GM21619 (cell line): ENCODE results near the gene IFNAR2.
"Not testable (repeated sequence)": the region's sequence is repeated elsewhere in the genome, so short reads cannot be mapped to it uniquely, and the experiment has no call there.

Experiments
- ATAC-seq: cut with Tn5 transposase; IDR thresholded peaks from one replicate; pipeline ENCODE4 v1.9.1; 2021; ENCODE audit not compliant: unreplicated experiment

IFNAR2 gene

DNA sequence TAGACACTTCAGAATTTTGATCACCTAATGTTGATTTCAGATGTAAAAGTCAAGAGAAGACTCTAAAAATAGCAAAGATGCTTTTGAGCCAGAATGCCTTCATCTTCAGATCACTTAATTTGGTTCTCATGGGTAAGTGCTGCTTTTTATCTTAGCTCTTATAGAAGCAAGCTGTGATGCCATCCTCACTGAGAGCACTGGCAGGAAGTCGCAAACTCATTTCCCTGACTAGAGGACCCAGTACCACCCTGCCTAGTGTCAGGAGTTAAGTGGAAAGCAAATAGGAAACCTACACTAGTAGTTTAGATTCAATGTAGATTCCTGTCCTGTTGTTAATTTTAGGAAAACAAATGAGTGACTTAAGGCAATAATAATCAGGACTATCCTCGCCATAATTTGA is 12.1 kb downstream of the IFNAR2 start:
- no peak for ATAC-seq

DNA sequence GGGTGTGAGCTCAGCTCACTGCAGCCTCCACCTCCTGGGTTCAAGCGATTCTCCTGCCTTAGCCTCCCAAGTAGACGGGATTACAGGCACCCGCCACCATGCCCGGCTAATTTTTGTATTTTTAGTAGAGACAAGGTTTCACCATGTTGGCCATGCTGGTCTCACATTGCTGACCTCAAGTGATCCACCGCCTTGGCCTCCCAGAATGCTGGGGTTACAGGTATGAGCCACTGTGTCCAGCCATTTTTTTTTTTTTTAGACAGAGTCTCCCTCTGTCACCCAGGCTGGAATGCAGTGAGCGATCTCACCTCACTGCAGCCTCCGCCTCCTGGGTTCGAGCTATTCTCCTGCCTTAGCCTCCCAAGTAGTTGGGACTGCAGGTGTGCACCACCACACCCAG is 13.1 kb downstream of the IFNAR2 start:
- not testable (repeated sequence) for ATAC-seq

DNA sequence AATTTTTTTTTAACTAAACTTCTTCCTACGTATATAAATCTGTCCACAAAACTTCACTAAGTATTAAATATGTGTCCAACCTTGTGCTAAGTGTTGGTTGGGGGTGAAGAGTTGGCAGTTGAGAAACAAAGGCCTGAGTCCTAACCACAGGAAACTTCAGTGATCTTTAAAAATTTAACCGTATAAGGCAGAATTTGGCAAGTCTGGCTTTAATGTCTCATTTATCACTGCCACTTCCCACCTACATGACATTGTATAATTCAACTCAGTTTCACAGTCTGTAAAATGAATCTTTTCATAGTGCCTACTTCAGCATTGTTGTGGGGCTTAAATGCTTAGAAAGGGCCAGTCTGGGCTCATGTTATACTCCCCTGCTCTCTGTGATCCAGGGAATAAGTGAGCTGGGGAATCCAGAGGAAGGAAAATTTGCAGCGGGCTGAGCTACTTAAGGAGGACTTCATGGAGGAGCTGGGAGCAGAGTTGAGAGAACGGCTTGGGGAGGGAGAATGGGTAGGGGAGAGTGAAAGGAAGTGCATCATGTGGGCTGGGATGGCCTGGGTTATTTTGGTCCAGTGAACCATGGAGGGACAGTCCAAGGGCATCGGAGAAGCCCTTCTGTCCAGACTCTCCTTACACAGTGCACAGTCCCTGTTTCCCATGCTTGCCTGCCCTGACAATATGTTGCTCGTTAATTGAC is 14.5 kb downstream of the IFNAR2 start:
- ATAC-seq: no peak

DNA sequence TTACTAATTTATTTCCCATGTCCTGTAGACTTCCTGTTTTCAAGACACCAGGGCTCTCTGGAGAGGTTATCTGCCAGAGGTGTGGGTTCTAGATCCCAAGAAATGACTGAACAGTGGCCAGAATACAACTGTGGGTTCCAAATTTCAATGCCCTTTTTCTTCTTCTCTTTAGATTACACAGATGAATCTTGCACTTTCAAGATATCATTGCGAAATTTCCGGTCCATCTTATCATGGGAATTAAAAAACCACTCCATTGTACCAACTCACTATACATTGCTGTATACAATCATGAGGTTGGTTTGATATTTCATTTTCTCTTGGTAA is 15.0 kb downstream of the IFNAR2 start:
- ATAC-seq: no peak

DNA sequence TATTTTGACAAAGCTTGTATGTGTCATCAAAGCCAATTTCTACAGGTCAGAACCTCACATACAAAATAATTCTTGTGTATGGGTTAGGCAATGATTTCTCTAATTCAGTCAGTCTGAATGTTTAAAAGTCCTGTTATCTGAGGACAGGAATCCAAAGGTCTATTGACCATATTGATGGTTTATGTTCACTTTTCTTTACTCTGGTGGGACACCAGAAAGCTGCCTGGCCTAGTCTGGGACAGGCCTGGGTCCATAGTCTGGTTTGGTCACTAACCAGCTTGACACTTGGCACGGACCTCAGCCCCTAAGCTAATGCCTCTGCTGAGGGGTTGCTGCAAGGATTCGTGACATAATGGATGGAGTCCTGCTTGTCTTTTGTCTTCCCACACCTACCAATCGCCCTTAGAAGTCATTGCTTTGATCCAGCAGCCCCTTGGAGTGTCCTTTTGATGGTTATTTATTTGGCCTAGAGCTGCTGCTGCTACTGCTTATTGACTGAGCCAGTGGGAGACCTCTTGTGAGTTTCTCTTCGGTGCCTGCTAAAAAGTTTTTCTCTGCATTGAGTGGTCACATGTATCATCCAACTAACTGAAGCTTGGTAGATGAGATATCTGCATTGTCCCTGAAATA is 15.7 kb downstream of the IFNAR2 start:
- ATAC-seq: no peak

- no peak for ATAC-seq
Observed at GRCh38 chr21:33246506-33246905, 16.8 kb downstream of the IFNAR2 start.

GRCh38 chr21:33246963-33247362 is 17.2 kb downstream of the IFNAR2 start:
- ATAC-seq: no peak

- no peak for ATAC-seq
Observed at GRCh38 chr21:33247599-33247998, 17.9 kb downstream of the IFNAR2 start.

- ATAC-seq: no peak
Observed at GRCh38 chr21:33249331-33250002, 19.7 kb downstream of the IFNAR2 start.

DNA sequence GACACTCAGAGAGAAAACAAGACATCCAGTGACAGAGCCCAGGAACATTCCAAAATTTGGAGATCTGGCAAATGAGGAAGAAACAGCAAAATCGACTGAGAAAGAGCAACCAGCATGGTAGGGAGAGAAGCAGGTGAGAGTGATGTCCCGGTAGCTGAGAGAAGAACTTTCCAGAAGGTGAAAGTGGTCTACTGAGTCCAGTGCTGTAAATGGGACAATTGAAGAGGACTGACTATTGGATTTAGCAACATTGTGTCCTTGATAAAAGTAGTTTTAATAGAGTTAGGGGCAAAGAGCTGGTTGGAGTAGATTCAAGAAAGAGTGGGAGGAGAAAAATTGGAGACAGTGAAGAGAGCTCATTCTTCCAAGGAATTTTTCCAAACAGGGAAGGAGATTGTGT is 21.4 kb downstream of the IFNAR2 start:
- no peak for ATAC-seq

- ATAC-seq: not testable (repeated sequence)
Observed at GRCh38 chr21:33253382-33253781, 23.6 kb downstream of the IFNAR2 start.

DNA sequence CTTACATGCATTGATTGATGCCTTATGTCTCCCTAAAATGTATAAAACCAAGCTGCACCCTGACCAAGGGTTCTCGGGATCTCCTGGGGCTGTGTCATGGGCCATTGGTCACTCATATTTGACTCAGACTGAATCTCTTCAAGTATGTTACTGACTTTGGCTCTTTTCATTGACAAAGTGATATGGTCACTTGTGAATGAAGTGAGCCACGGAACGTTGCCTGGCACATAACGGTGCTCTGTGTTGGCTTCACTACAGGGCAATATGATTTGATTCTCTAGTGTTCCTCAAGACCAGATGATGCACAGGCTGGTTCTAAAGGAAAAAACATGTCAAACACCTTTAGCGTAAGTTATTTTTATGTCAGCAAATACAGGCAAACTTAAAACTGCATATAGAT is 25.0 kb downstream of the IFNAR2 start:
- no peak for ATAC-seq

- ATAC-seq: no peak
Observed at GRCh38 chr21:33255404-33255803, 25.7 kb downstream of the IFNAR2 start.

- no peak for ATAC-seq
Observed at GRCh38 chr21:33256019-33256418, 26.3 kb downstream of the IFNAR2 start.

GRCh38 chr21:33257094-33257803 is 27.5 kb downstream of the IFNAR2 start:
- ATAC-seq: no peak

- ATAC-seq: no peak
Observed at GRCh38 chr21:33258475-33258874, 28.7 kb downstream of the IFNAR2 start.

- ATAC-seq: no peak
Observed at GRCh38 chr21:33259428-33259827, 29.7 kb downstream of the IFNAR2 start.

DNA sequence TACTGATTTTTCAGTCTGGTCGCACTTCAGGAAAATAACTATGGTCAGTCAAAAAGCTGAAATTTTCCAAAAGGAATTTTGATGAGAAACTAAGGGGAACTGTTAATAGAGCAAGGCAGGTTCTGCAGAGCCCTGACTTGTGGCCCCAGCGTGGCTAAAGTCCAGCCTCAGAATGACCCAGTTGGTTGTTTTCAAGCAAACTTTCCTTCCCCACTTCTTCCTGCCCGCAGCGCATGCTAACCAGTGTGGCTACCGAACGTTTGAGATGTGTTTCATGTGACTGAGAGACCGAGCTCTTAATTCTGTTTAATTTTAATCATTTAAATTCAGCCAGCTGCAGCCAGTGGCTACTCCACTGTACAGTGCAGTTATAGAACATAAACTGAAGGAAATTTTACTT is 30.3 kb downstream of the IFNAR2 start:
- no peak for ATAC-seq

- no peak for ATAC-seq
Observed at GRCh38 chr21:33261635-33262034, 31.9 kb downstream of the IFNAR2 start.

DNA sequence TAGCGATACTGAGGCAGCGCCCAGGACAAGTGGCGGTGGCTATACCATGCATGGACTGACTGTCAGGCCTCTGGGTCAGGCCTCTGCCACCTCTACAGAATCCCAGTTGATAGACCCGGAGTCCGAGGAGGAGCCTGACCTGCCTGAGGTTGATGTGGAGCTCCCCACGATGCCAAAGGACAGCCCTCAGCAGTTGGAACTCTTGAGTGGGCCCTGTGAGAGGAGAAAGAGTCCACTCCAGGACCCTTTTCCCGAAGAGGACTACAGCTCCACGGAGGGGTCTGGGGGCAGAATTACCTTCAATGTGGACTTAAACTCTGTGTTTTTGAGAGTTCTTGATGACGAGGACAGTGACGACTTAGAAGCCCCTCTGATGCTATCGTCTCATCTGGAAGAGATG is 33.2 kb downstream of the IFNAR2 start:
- no peak for ATAC-seq

- no peak for ATAC-seq
Observed at GRCh38 chr21:33264561-33264960, 34.8 kb downstream of the IFNAR2 start.

- peak; percentile 21 for ATAC-seq
Observed at GRCh38 chr21:33265664-33266049, 35.9 kb downstream of the IFNAR2 start.
